IPS DF 6.9 (cell line): ENCODE measurements around the gene ANKS3.

Source experiments
- DNase-seq: peaks from one replicate; pipeline ENCODE4 v3.0.0-alpha.2; 2013; ENCODE audit warnings: low read depth, low spot score
- H3K27ac ChIP-seq: one replicate; pipeline ENCODE4 v1.5.1; 2013; ENCODE audit warnings: low read length, control low read depth
- H3K27me3 ChIP-seq: 2 replicates; pipeline ENCODE4 v1.6.1; 2013; ENCODE audit warnings: mild to moderate bottlenecking, low read length; ENCODE audit not compliant: control insufficient read depth, insufficient read depth
- H3K36me3 ChIP-seq: 2 replicates; pipeline ENCODE4 v1.6.1; 2013; ENCODE audit warnings: low read length; ENCODE audit not compliant: control insufficient read depth, insufficient read depth
- H3K4me1 ChIP-seq: 2 replicates; pipeline ENCODE4 v1.6.1; 2013; ENCODE audit warnings: low read length; ENCODE audit not compliant: control insufficient read depth, insufficient read depth
- H3K4me3 ChIP-seq: 2 replicates; pipeline ENCODE4 v1.5.1; 2013; ENCODE audit warnings: mild to moderate bottlenecking, low read length
- H3K9me3 ChIP-seq: 2 replicates; pipeline ENCODE4 v1.6.1; 2013; ENCODE audit warnings: low read length, inconsistent platforms; ENCODE audit not compliant: control insufficient read depth, insufficient read depth
- whole genome bisulfite sequencing: extraction: QIAGEN DNeasy Blood & Tissue Kit; methylation state at CpG from one replicate; pipeline ENCODE4 v1.1.7; 2013; ENCODE audit warnings: mixed read lengths, missing lambda C conversion rate; ENCODE audit not compliant: insufficient read length, insufficient coverage; 5-methylcytosine and 5-hydroxymethylcytosine counted together

The ANKS3 gene

GRCh38 chr16:4684058-4684715, 49.9 kb downstream of the ANKS3 start:
- H3K27ac ChIP-seq, result no peak overlapping the region
- H3K4me1 ChIP-seq, result no peaks in the 10 kb centered on the region
- no peaks in the 10 kb centered on the region for H3K9me3 ChIP-seq
- WGBS, result no CpG with 5 or more reads among the region's 23 CpGs
- no peak for DNase-seq
- H3K27me3 ChIP-seq, result no peaks in the 10 kb centered on the region
- no peak overlapping the region for H3K4me3 ChIP-seq
- peaks cover 14% of the 10 kb centered on the region for H3K36me3 ChIP-seq

- DNase-seq, result no peak
- Histone ChIP-seq H3K9me3 (no peaks in the 10 kb centered on the region), H3K27ac (no peak overlapping the region), H3K36me3 (peaks cover 13% of the 10 kb centered on the region), H3K4me3 (no peak overlapping the region), H3K27me3 (no peaks in the 10 kb centered on the region), H3K4me1 (no peaks in the 10 kb centered on the region)
- no CpG with 5 or more reads among the region's 17 CpGs for WGBS
These were observed 50.6 kb downstream of the ANKS3 start for GRCh38 chr16:4683255-4684057.

GRCh38 chr16:4682616-4683254, 51.3 kb downstream of the ANKS3 start:
- DNase-seq, result peak; percentile 33
- no CpG with 5 or more reads among the region's 36 CpGs for WGBS
- no peak overlapping the region for H3K27ac ChIP-seq
- H3K9me3 ChIP-seq, result no peaks in the 10 kb centered on the region
- H3K27me3 ChIP-seq, result no peaks in the 10 kb centered on the region
- no peak overlapping the region for H3K4me3 ChIP-seq
- no peaks in the 10 kb centered on the region for H3K4me1 ChIP-seq
- peaks cover 13% of the 10 kb centered on the region for H3K36me3 ChIP-seq

GRCh38 chr16:4682084-4682591, 51.9 kb downstream of the ANKS3 start:
- no peak for DNase-seq
- H3K4me3 ChIP-seq, result no peak overlapping the region
- peaks cover 16% of the 10 kb centered on the region for H3K36me3 ChIP-seq
- no peaks in the 10 kb centered on the region for H3K27me3 ChIP-seq
- WGBS, result no CpG with 5 or more reads among the region's 26 CpGs
- no peaks in the 10 kb centered on the region for H3K9me3 ChIP-seq
- no peak overlapping the region for H3K27ac ChIP-seq
- H3K4me1 ChIP-seq, result no peaks in the 10 kb centered on the region

GRCh38 chr16:4681471-4682083, 52.5 kb downstream of the ANKS3 start:
- Histone ChIP-seq H3K4me1 (no peaks in the 10 kb centered on the region), H3K36me3 (peaks cover 13% of the 10 kb centered on the region), H3K27ac (no peak overlapping the region), H3K4me3 (no peak overlapping the region), H3K9me3 (no peaks in the 10 kb centered on the region), H3K27me3 (no peaks in the 10 kb centered on the region)
- DNase-seq, result no peak
- WGBS, result no CpG with 5 or more reads among the region's 39 CpGs

GRCh38 chr16:4680673-4681470, 53.2 kb downstream of the ANKS3 start:
- peaks cover 12% of the 10 kb centered on the region for H3K36me3 ChIP-seq
- DNase-seq, result no peak
- H3K27ac ChIP-seq, result no peak overlapping the region
- WGBS, result no CpG with 5 or more reads among the region's 26 CpGs
- H3K9me3 ChIP-seq, result no peaks in the 10 kb centered on the region
- H3K4me3 ChIP-seq, result no peak overlapping the region
- no peaks in the 10 kb centered on the region; the same call in 1 of the 2 replicates for H3K4me1 ChIP-seq
- no peaks in the 10 kb centered on the region for H3K27me3 ChIP-seq

GRCh38 chr16:4679850-4680636, 54.0 kb downstream of the ANKS3 start:
- no peak for DNase-seq
- Histone ChIP-seq H3K27me3 (no peaks in the 10 kb centered on the region), H3K36me3 (peaks cover 12% of the 10 kb centered on the region), H3K4me3 (no peak overlapping the region), H3K4me1 (no peaks in the 10 kb centered on the region; the same call in 1 of the 2 replicates), H3K27ac (no peak overlapping the region), H3K9me3 (no peaks in the 10 kb centered on the region)
- no CpG with 5 or more reads among the region's 47 CpGs for WGBS

- Histone ChIP-seq H3K9me3 (no peaks in the 10 kb centered on the region), H3K4me1 (no peaks in the 10 kb centered on the region; the same call in 1 of the 2 replicates), H3K4me3 (no peak overlapping the region), H3K27ac (no peak overlapping the region), H3K36me3 (peaks cover 12% of the 10 kb centered on the region), H3K27me3 (no peaks in the 10 kb centered on the region)
- WGBS, result no CpG with 5 or more reads among the region's 20 CpGs
- DNase-seq, result no peak
These were observed 54.8 kb downstream of the ANKS3 start for GRCh38 chr16:4679156-4679849.

- WGBS, result no CpG with 5 or more reads among the region's 6 CpGs
- H3K27ac ChIP-seq, result no peak overlapping the region
- peaks cover 8% of the 10 kb centered on the region; the same call in 1 of the 2 replicates for H3K36me3 ChIP-seq
These were observed 55.5 kb downstream of the ANKS3 start for GRCh38 chr16:4678596-4678995.

More at GRCh38 chr16:4678596-4678995, 55.5 kb downstream of the ANKS3 start:
- no peak for DNase-seq
- no peaks in the 10 kb centered on the region; the same call in 1 of the 2 replicates for H3K4me1 ChIP-seq
- H3K4me3 ChIP-seq, result no peak overlapping the region
- no peaks in the 10 kb centered on the region for H3K9me3 ChIP-seq
- H3K27me3 ChIP-seq, result no peaks in the 10 kb centered on the region
